Trophoblast cell (in vitro differentiated cells and primary cell): Measurements from ENCODE around the gene NUMA1.

Experiments
- DNase-seq, 2 donors: peaks; one replicate each; pipeline ENCODE4 v3.0.0-alpha.2; 2016
- H2AFZ ChIP-seq: 2 replicates; pipeline ENCODE4 v1.6.1; 2013; ENCODE audit warnings: low read length, moderate library complexity, mild to moderate bottlenecking; ENCODE audit not compliant: insufficient read depth, poor library complexity
- H2AK5ac ChIP-seq: 2 replicates; pipeline ENCODE4 v1.6.1; 2013; ENCODE audit warnings: mild to moderate bottlenecking, low read length
- H2BK120ac ChIP-seq: 2 replicates; pipeline ENCODE4 v1.6.1; 2013; ENCODE audit warnings: low read length, mild to moderate bottlenecking, moderate library complexity; ENCODE audit not compliant: insufficient read depth, poor library complexity
- H2BK12ac ChIP-seq: 2 replicates; pipeline ENCODE4 v1.6.1; 2013; ENCODE audit warnings: mild to moderate bottlenecking, low read length, moderate library complexity
- H2BK5ac ChIP-seq: 2 replicates; pipeline ENCODE4 v1.6.1; 2013; ENCODE audit warnings: low read length, low read depth, moderate library complexity, mild to moderate bottlenecking; ENCODE audit not compliant: poor library complexity
- H3K14ac ChIP-seq: 2 replicates; pipeline ENCODE4 v1.6.1; 2013; ENCODE audit warnings: mild to moderate bottlenecking, low read length
- H3K18ac ChIP-seq: 2 replicates; pipeline ENCODE4 v1.6.1; 2013; ENCODE audit warnings: mild to moderate bottlenecking, low read length
- H3K23ac ChIP-seq: 2 replicates; pipeline ENCODE4 v1.6.1; 2013; ENCODE audit warnings: low read length
- H3K27ac ChIP-seq: 2 replicates; pipeline ENCODE4 v1.5.1; 2013; ENCODE audit warnings: low read depth, mild to moderate bottlenecking, inconsistent platforms, low read length, moderate library complexity
- H3K27me3 ChIP-seq: 2 replicates; pipeline ENCODE4 v1.6.1; 2013; ENCODE audit warnings: inconsistent platforms, mild to moderate bottlenecking, low read length, moderate library complexity; ENCODE audit not compliant: insufficient read depth
- H3K36me3 ChIP-seq, 2 experiments: 1 replicate in 1 of 2; 2 replicates in 1 of 2; pipeline ENCODE4 v1.6.1; 2013; ENCODE audit warnings: low read length in 2 of 2, mild to moderate bottlenecking in 2 of 2, moderate library complexity in 1 of 2; ENCODE audit not compliant: insufficient read depth in 2 of 2, control insufficient read depth in 1 of 2
- H3K4ac ChIP-seq: 2 replicates; pipeline ENCODE4 v1.6.1; 2013; ENCODE audit warnings: low read depth, mild to moderate bottlenecking, low read length, moderate library complexity
- H3K4me1 ChIP-seq, 2 experiments: 1 replicate in 1 of 2; 2 replicates in 1 of 2; pipeline ENCODE4 v1.6.1; 2013; ENCODE audit warnings: low read length in 2 of 2, mild to moderate bottlenecking in 2 of 2, moderate library complexity in 1 of 2; ENCODE audit not compliant: insufficient read depth in 2 of 2, control insufficient read depth in 1 of 2
- H3K4me2 ChIP-seq: 2 replicates; pipeline ENCODE4 v1.6.1; 2013; ENCODE audit warnings: inconsistent platforms, mild to moderate bottlenecking, low read length, moderate library complexity
- H3K4me3 ChIP-seq: 2 replicates; pipeline ENCODE4 v1.5.1; 2013; ENCODE audit warnings: mild to moderate bottlenecking, low read depth, low read length, inconsistent platforms
- H3K79me1 ChIP-seq: one replicate; pipeline ENCODE4 v1.6.1; 2013; ENCODE audit warnings: low read length
- H3K79me2 ChIP-seq: 2 replicates; pipeline ENCODE4 v1.6.1; 2013; ENCODE audit warnings: low read length, mild to moderate bottlenecking; ENCODE audit not compliant: control insufficient read depth, insufficient read depth, poor library complexity
- H3K9ac ChIP-seq: 2 replicates; pipeline ENCODE4 v1.6.1; 2013; ENCODE audit warnings: mild to moderate bottlenecking, low read length
- H3K9me3 ChIP-seq: 2 replicates; pipeline ENCODE4 v1.6.1; 2013; ENCODE audit warnings: low read depth, mild to moderate bottlenecking, control low read depth, inconsistent platforms, low read length; ENCODE audit not compliant: insufficient read depth
- H4K12ac ChIP-seq: 2 replicates; pipeline ENCODE4 v1.6.1; 2013; ENCODE audit warnings: low read depth, mild to moderate bottlenecking, low read length, moderate library complexity
- H4K8ac ChIP-seq: 2 replicates; pipeline ENCODE4 v1.6.1; 2013; ENCODE audit warnings: low read depth, mild to moderate bottlenecking, low read length, moderate library complexity
- H4K91ac ChIP-seq: one replicate; pipeline ENCODE4 v1.6.1; 2013; ENCODE audit warnings: low read depth, mild to moderate bottlenecking, low read length, moderate library complexity
- WGBS: extraction: QIAGEN DNeasy Blood & Tissue Kit; methylation state at CpG from one replicate; pipeline ENCODE4 v1.1.7; 2013; ENCODE audit warnings: missing lambda C conversion rate; ENCODE audit not compliant: insufficient read length, insufficient coverage; ENCODE audit errors: extremely low coverage; 5-methylcytosine and 5-hydroxymethylcytosine counted together

The NUMA1 gene

GRCh38 chr11:72102946-72103753 lies 22.8 kb upstream of the NUMA1 start, which contains the start of gene LAMTOR1:
Gene LAMTOR1, minus strand, starts transcription at chr11:72103297. Its CDS starts 73 bp downstream, at chr11:72103224.
- H3K27me3 ChIP-seq = no peaks in the 10 kb centered on the region
- peak within 1 kb of the TSS; percentile 90 for H4K12ac ChIP-seq
- peak within 1 kb of the TSS; percentile 84 for H2AFZ ChIP-seq
- H2BK5ac ChIP-seq = peak within 1 kb of the TSS; percentile 88
- peaks cover 11% of the 10 kb centered on the region for H3K79me2 ChIP-seq
- peak within 1 kb of the TSS; percentile 81 for H2AK5ac ChIP-seq
- H3K79me1 ChIP-seq = peaks cover 12% of the 10 kb centered on the region
- no CpG with 5 or more reads among the region's 64 CpGs for WGBS
- no peak within 1 kb of the TSS for H3K23ac ChIP-seq
- DNase-seq = peak; percentile 99 to 100
- peak within 1 kb of the TSS; percentile 87 for H3K4ac ChIP-seq
- H4K91ac ChIP-seq = peak within 1 kb of the TSS; percentile 99
- H3K36me3 ChIP-seq = peaks cover 19 to 24% of the 10 kb centered on the region in 2 experiments
- peak within 1 kb of the TSS; percentile 92 for H3K18ac ChIP-seq
- peak within 1 kb of the TSS; percentile 99 for H3K9ac ChIP-seq
- H3K4me1 ChIP-seq = peaks cover 11 to 19% of the 10 kb centered on the region in 2 experiments
- H2BK12ac ChIP-seq = peak within 1 kb of the TSS; percentile 55
- H3K14ac ChIP-seq = peak within 1 kb of the TSS; percentile 95
- peak within 1 kb of the TSS; percentile 92 for H3K27ac ChIP-seq
- H4K8ac ChIP-seq = peak within 1 kb of the TSS; percentile 97
- no peaks in the 10 kb centered on the region for H3K9me3 ChIP-seq
- H2BK120ac ChIP-seq = peak within 1 kb of the TSS; percentile 92
- H3K4me3 ChIP-seq = peak within 1 kb of the TSS; percentile 93
- peak within 1 kb of the TSS; percentile 70 for H3K4me2 ChIP-seq

GRCh38 chr11:72102631-72102945 lies 22.2 kb upstream of the NUMA1 start:
- Histone ChIP-seq H3K4me2 (peak overlapping the region; percentile 70), H3K27ac (peak overlapping the region; percentile 92), H3K4me1 (peaks cover 11 to 19% of the 10 kb centered on the region in 2 experiments), H2BK12ac (peak overlapping the region; percentile 55), H2AK5ac (peak overlapping the region; percentile 81), H3K18ac (peak overlapping the region; percentile 92), H2AFZ (peak overlapping the region; percentile 84), H3K23ac (no peak overlapping the region), H3K79me2 (peaks cover 11% of the 10 kb centered on the region), H4K8ac (peak overlapping the region; percentile 93), H2BK120ac (peak overlapping the region; percentile 92), H3K79me1 (peaks cover 12% of the 10 kb centered on the region), H4K12ac (peak overlapping the region; percentile 90), H3K9ac (peak overlapping the region; percentile 99), H3K36me3 (peaks cover 21 to 27% of the 10 kb centered on the region in 2 experiments), H3K27me3 (no peaks in the 10 kb centered on the region), H3K4me3 (peak overlapping the region; percentile 93), H3K4ac (peak overlapping the region; percentile 87), H4K91ac (peak overlapping the region; percentile 99), H3K9me3 (no peaks in the 10 kb centered on the region), H3K14ac (peak overlapping the region; percentile 95), H2BK5ac (peak overlapping the region; percentile 88)
- WGBS = no CpG with 5 or more reads among the region's 9 CpGs
- no peak for DNase-seq

GRCh38 chr11:72102162-72102561 lies 21.8 kb upstream of the NUMA1 start:
- Histone ChIP-seq H3K79me1 (peaks cover 12% of the 10 kb centered on the region), H4K12ac (peak overlapping the region; percentile 90), H3K4ac (peak overlapping the region; percentile 87), H2AK5ac (peak overlapping the region; percentile 81), H3K4me1 (peaks cover 11 to 19% of the 10 kb centered on the region in 2 experiments), H3K27me3 (no peaks in the 10 kb centered on the region), H3K36me3 (peaks cover 25 to 30% of the 10 kb centered on the region in 2 experiments), H2AFZ (no peak overlapping the region), H3K23ac (no peak overlapping the region), H3K9me3 (no peaks in the 10 kb centered on the region), H3K4me3 (peak overlapping the region; percentile 93), H3K14ac (peak overlapping the region; percentile 95), H2BK120ac (peak overlapping the region; percentile 92), H2BK5ac (peak overlapping the region; percentile 23), H3K27ac (peak overlapping the region; percentile 92), H3K79me2 (peaks cover 11% of the 10 kb centered on the region), H4K91ac (peak overlapping the region; percentile 99), H3K18ac (no peak overlapping the region), H4K8ac (peak overlapping the region; percentile 85), H2BK12ac (peak overlapping the region; percentile 55), H3K9ac (peak overlapping the region; percentile 99), H3K4me2 (peak overlapping the region; percentile 70)
- no peak for DNase-seq
- WGBS = no CpG with 5 or more reads among the region's 4 CpGs

GRCh38 chr11:72100462-72100861 lies 20.1 kb upstream of the NUMA1 start:
- Histone ChIP-seq H3K4ac (peak overlapping the region; percentile 2), H3K23ac (no peak overlapping the region), H2AK5ac (no peak overlapping the region), H4K12ac (no peak overlapping the region), H3K36me3 (peaks cover 27 to 34% of the 10 kb centered on the region in 2 experiments), H3K14ac (no peak overlapping the region), H3K27me3 (no peaks in the 10 kb centered on the region), H2BK12ac (no peak overlapping the region), H3K18ac (no peak overlapping the region), H3K27ac (no peak overlapping the region), H3K4me2 (no peak overlapping the region), H3K9ac (no peak overlapping the region), H4K91ac (no peak overlapping the region), H3K4me1 (peaks cover 11 to 19% of the 10 kb centered on the region in 2 experiments), H3K79me1 (peaks cover 12% of the 10 kb centered on the region), H2BK5ac (no peak overlapping the region), H3K4me3 (no peak overlapping the region), H4K8ac (no peak overlapping the region), H3K9me3 (no peaks in the 10 kb centered on the region), H2AFZ (no peak overlapping the region), H3K79me2 (peaks cover 11% of the 10 kb centered on the region), H2BK120ac (no peak overlapping the region)
- no CpG with 5 or more reads among the region's 1 CpG for WGBS
- DNase-seq = no peak
